IPS DF 6.9 (cell line): ENCODE measurements around the gene POU4F2.

Experiments
- DNase-seq: peaks from one replicate; pipeline ENCODE4 v3.0.0-alpha.2; 2013; ENCODE audit warnings: low read depth, low spot score
- H3K27ac ChIP-seq: one replicate; pipeline ENCODE4 v1.5.1; 2013; ENCODE audit warnings: low read length, control low read depth
- H3K27me3 ChIP-seq: 2 replicates; pipeline ENCODE4 v1.6.1; 2013; ENCODE audit warnings: mild to moderate bottlenecking, low read length; ENCODE audit not compliant: control insufficient read depth, insufficient read depth
- H3K36me3 ChIP-seq: 2 replicates; pipeline ENCODE4 v1.6.1; 2013; ENCODE audit warnings: low read length; ENCODE audit not compliant: control insufficient read depth, insufficient read depth
- H3K4me1 ChIP-seq: 2 replicates; pipeline ENCODE4 v1.6.1; 2013; ENCODE audit warnings: low read length; ENCODE audit not compliant: control insufficient read depth, insufficient read depth
- H3K4me3 ChIP-seq: 2 replicates; pipeline ENCODE4 v1.5.1; 2013; ENCODE audit warnings: mild to moderate bottlenecking, low read length
- H3K9me3 ChIP-seq: 2 replicates; pipeline ENCODE4 v1.6.1; 2013; ENCODE audit warnings: low read length, inconsistent platforms; ENCODE audit not compliant: control insufficient read depth, insufficient read depth
- WGBS: extraction: QIAGEN DNeasy Blood & Tissue Kit; methylation state at CpG from one replicate; pipeline ENCODE4 v1.1.7; 2013; ENCODE audit warnings: mixed read lengths, missing lambda C conversion rate; ENCODE audit not compliant: insufficient read length, insufficient coverage; 5-methylcytosine and 5-hydroxymethylcytosine counted together

POU4F2 gene

GRCh38 chr4:146640465-146641061, 1.9 kb downstream of the POU4F2 start:
- no peak overlapping the region for H3K4me3 ChIP-seq
- H3K36me3 ChIP-seq: no peaks in the 10 kb centered on the region
- DNase-seq: no peak
- peaks cover 64% of the 10 kb centered on the region for H3K27me3 ChIP-seq
- no peaks in the 10 kb centered on the region for H3K9me3 ChIP-seq
- no peak overlapping the region for H3K27ac ChIP-seq
- WGBS: no CpG with 5 or more reads among the region's 37 CpGs
- H3K4me1 ChIP-seq: peaks cover 4% of the 10 kb centered on the region; the same call in 1 of the 2 replicates

DNA sequence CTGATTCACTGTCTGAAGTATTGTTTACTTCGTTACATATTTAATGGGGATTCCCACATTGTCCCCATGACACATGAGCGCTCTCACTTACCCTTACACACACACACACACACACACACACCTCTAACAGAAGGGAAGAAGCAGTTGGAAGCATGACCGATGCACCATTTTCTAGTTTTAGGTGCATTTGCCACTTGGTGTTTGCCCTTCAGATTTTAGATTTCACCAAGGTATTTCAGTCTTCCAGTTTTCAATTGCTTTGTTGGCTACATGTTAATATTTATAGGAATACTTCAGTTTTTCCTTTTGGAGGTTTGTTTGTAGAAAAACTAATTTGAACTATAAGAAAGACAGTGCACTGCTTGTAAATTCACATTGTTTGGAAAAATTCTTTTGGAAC, 3.1 kb downstream of the POU4F2 start:
- no CpG with 5 or more reads among the region's 3 CpGs for WGBS
- Histone ChIP-seq H3K9me3 (no peaks in the 10 kb centered on the region), H3K27me3 (peaks cover 67% of the 10 kb centered on the region), H3K4me1 (peaks cover 4% of the 10 kb centered on the region; the same call in 1 of the 2 replicates), H3K36me3 (no peaks in the 10 kb centered on the region), H3K4me3 (no peak overlapping the region), H3K27ac (no peak overlapping the region)
- DNase-seq: no peak

GRCh38 chr4:146643812-146644401, 5.2 kb downstream of the POU4F2 start:
- Histone ChIP-seq H3K36me3 (no peaks in the 10 kb centered on the region), H3K4me3 (no peak overlapping the region), H3K27ac (no peak overlapping the region), H3K4me1 (peaks cover 4% of the 10 kb centered on the region; the same call in 1 of the 2 replicates), H3K27me3 (peaks cover 65% of the 10 kb centered on the region), H3K9me3 (no peaks in the 10 kb centered on the region)
- no peak for DNase-seq
- no CpG with 5 or more reads among the region's 6 CpGs for WGBS

GRCh38 chr4:146645921-146646320, 7.2 kb downstream of the POU4F2 start:
- no peak overlapping the region for H3K27ac ChIP-seq
- H3K4me1 ChIP-seq: no peaks in the 10 kb centered on the region
- no peak for DNase-seq
- no CpG with 5 or more reads among the region's 6 CpGs for WGBS
- no peak overlapping the region for H3K4me3 ChIP-seq
- H3K27me3 ChIP-seq: peaks cover 67% of the 10 kb centered on the region
- no peaks in the 10 kb centered on the region for H3K36me3 ChIP-seq
- H3K9me3 ChIP-seq: no peaks in the 10 kb centered on the region

- Histone ChIP-seq H3K27ac (no peak overlapping the region), H3K27me3 (peaks cover 70% of the 10 kb centered on the region), H3K4me3 (no peak overlapping the region), H3K9me3 (no peaks in the 10 kb centered on the region), H3K36me3 (no peaks in the 10 kb centered on the region), H3K4me1 (no peaks in the 10 kb centered on the region)
- no peak for DNase-seq
- WGBS: no CpG with 5 or more reads among the region's 13 CpGs
These were observed 8.1 kb downstream of the POU4F2 start for GRCh38 chr4:146646593-146647325.

DNA sequence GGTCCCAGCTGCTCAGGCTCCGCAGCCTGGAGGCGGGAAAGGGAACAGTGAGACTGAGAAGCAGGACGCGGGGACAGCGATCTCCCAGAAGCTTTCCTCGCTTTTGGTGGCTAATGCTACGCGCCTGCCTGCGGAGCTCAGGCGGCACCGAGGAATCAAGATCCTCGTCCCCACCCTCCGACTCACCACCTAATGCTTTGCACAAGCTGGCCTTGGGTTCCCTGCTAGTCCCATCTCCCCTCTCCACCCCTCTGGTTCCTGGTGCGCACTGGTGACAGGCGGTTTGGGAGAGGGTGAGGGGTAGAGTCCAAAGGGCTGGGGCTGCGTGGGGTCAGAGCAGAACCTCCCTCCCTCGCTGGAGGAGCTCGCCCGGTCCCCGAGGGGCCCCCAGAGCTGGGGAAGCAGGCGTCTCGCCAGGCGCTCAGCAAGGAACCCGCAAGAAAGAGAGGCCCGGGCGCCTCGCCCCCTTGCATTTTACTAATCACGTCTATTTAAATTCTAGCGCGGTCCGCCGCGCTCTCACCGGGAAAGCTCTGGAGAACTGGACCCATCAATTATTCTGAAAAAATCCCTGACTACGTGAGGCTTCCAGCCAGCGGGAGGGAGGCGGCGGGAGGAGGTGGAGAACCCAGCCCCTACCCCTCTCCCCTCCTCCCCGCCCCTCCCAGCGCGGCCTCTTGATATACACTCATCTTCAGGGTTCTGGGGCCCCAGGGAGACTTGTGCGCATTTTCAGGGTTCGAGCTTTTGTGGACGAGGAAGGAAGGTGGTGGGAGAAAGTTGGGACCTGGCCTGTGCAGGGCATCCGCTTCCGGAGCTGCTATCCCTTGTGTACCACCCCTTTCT, 9.1 kb downstream of the POU4F2 start:
- Histone ChIP-seq H3K9me3 (no peaks in the 10 kb centered on the region), H3K27ac (no peak overlapping the region), H3K27me3 (peaks cover 76% of the 10 kb centered on the region), H3K4me3 (peak overlapping the region; percentile 14; the same call in 1 of the 2 replicates), H3K36me3 (no peaks in the 10 kb centered on the region), H3K4me1 (no peaks in the 10 kb centered on the region)
- DNase-seq: no peak
- whole genome bisulfite sequencing: no CpG with 5 or more reads among the region's 46 CpGs

DNA sequence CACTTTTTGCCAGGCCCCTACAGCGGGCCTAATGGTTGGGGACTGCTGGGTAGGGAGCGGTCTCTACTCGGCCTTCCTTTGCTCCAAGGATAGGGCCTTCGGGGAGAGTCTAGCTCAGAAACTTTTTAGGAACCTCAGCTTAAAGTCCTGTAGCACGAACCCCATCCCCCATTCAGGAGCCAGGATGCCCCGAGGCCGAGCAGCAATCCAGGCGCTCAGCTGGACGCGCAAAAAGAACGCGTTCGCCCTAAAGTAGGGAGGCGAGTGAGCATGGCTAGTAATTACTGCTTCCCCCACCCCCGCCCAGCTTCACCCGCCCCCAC, 9.7 kb downstream of the POU4F2 start:
- DNase-seq: no peak
- Histone ChIP-seq H3K27ac (no peak overlapping the region), H3K4me3 (peak overlapping the region; percentile 14; the same call in 1 of the 2 replicates), H3K36me3 (no peaks in the 10 kb centered on the region), H3K27me3 (peaks cover 79% of the 10 kb centered on the region), H3K4me1 (no peaks in the 10 kb centered on the region), H3K9me3 (no peaks in the 10 kb centered on the region)
- no CpG with 5 or more reads among the region's 16 CpGs for WGBS

DNA sequence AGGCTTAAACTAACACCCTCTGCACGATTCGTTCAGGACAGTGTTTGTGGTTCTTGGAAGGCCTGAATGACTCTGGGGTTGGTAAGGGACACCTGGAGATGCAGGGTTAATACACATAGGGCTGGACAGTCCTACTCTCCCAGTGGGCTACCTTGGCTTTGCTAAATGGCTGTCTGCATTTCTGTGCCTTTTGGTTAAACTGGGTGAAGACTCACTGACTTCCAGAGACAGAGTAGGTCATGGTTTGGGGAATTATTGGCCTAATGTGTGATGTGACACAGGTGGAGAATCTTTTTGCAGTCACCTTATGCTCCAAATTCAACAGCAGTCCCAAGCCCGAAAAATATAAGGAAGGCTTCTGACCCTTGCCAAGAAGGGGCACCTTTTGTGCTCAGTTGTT, 10.5 kb downstream of the POU4F2 start:
- DNase-seq: no peak
- H3K27me3 ChIP-seq: peaks cover 82% of the 10 kb centered on the region
- WGBS: no CpG with 5 or more reads among the region's 3 CpGs
- H3K36me3 ChIP-seq: no peaks in the 10 kb centered on the region
- H3K9me3 ChIP-seq: no peaks in the 10 kb centered on the region
- H3K27ac ChIP-seq: no peak overlapping the region
- no peak overlapping the region for H3K4me3 ChIP-seq
- H3K4me1 ChIP-seq: no peaks in the 10 kb centered on the region

DNA sequence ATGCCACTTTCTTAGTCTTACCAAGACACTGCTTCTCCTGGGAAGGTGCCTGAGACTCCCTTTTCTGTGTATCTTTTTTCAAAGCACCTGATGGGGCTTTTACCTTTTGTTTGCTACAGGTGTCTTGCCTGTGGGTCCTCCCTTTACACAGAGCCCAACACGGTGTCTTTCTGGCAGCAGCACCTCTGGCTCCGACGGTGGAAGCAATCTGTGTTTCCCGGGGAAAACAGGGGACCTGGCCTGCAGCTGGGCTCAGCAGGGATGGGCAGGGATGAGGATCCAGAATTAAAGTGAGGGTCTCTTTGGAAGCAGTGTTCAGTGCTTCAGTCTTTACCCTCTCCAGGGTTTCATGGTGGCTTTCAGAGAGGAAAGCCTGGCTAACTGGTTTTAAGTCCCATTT, 11.3 kb downstream of the POU4F2 start:
- H3K4me1 ChIP-seq: peaks cover 1% of the 10 kb centered on the region; the same call in 1 of the 2 replicates
- no peaks in the 10 kb centered on the region for H3K9me3 ChIP-seq
- no peak for DNase-seq
- WGBS: no CpG with 5 or more reads among the region's 4 CpGs
- H3K27me3 ChIP-seq: peaks cover 86% of the 10 kb centered on the region
- H3K36me3 ChIP-seq: no peaks in the 10 kb centered on the region
- H3K27ac ChIP-seq: no peak overlapping the region
- no peak overlapping the region for H3K4me3 ChIP-seq
